GM18858 (cell line): ENCODE data around the gene TAF1B.
"Not testable (repeated sequence)": the region's sequence is repeated elsewhere in the genome, so short reads cannot be mapped to it uniquely, and the experiment has no call there.

ENCODE experiments used
- ATAC-seq: cut with Tn5 transposase; IDR thresholded peaks from one replicate; pipeline ENCODE4 v1.9.1; 2021; ENCODE audit not compliant: unreplicated experiment

TAF1B gene

DNA sequence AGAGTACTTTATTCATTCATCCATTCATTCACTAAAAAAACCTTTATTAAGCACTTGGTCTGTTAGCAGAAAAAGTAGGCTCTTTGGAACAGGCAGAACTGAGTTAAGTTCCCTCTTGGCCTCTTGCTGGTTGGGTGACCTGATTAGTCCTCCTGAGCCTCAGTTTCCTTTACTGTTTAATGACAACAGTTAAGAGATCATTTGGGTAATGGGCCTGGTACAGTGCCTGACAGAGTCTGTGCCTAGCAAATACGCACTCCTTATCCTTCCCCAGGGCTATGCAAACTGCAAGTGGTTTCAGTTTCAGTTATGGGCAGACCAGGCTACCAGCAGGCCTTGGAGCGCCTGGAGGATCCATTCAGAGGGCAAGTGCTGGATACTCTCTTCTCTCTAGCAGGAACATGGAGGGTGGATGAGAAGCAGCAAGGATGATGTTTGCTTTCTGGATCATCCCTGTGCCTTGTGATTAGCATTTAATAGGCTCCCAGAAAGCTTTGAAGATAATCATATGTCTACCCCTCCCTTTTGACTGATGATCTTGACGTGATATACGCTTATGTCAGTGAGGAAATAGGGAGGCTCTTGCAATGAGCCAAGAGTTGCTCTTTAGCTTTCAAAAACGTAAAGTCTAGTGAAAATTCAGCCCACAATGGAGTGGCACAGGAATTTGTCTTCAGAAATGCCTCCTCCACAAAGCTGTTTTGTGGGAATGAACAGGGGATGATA is 12.4 kb upstream of the TAF1B start:
- ATAC-seq, result no peak

DNA sequence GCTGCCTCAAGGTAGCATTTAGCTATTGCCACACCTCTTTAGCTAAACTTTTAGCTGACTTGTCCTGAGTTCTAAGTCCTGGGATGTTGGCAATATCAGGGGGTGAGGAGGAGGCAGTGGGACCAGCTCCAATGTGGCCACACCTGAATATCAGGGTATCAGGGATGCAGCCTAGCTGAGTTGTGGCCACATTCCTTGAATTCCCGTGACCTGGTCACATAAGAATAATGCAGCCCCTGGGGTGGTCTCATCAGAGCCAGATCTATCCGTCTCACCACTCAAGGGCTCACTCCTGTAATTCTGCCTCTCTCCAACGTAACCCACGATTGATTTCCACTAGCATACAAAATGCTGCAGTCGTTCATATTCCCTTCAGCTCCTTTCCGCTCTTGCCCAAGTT is 11.6 kb upstream of the TAF1B start:
- no peak for ATAC-seq

GRCh38 chr2:9832586-9832985 is 10.7 kb upstream of the TAF1B start:
- ATAC-seq, result no peak

DNA sequence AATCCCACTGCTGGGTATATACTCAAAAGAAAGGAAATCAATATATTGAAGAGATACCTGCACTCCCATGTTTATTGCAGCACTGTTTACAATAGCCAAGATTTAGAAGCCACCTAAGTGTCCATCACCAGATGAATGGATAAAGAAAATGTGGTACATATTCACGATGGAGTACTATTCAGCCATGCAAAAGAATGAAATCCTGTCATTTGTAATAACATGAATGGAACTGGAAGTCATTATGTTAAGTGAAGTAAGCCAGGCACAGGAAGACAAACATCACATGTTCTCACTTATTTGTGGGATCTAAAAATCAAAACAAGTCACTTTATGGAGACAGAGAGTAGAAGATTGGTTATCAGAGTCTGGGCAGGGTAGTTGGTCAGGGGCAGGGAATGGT is 8.2 kb upstream of the TAF1B start:
- ATAC-seq, result not testable (repeated sequence)

GRCh38 chr2:9836074-9836473 is 7.2 kb upstream of the TAF1B start:
- ATAC-seq, result no peak

GRCh38 chr2:9836517-9836916 is 6.8 kb upstream of the TAF1B start:
- ATAC-seq, result no peak

DNA sequence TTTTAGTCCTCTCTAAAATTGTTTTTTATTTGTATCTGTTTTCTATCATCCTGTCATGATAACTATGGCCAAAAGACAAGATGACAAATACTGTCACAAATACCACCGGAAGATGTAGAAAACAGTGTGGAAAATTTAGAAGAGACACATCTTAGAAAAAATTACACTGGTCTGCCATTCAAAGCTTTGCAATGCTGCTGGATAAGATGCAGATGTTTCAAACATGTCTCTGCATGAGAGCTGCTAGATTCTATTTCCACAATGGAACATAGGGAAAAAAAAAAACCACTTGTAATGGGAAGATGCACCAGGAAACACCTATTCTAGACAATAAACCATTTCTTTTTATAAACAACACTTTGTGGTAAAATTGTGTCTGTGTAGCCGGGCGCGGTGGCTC is 5.8 kb upstream of the TAF1B start:
- ATAC-seq, result no peak

- no peak for ATAC-seq
Measured at GRCh38 chr2:9838391-9838790, 4.9 kb upstream of the TAF1B start.

DNA sequence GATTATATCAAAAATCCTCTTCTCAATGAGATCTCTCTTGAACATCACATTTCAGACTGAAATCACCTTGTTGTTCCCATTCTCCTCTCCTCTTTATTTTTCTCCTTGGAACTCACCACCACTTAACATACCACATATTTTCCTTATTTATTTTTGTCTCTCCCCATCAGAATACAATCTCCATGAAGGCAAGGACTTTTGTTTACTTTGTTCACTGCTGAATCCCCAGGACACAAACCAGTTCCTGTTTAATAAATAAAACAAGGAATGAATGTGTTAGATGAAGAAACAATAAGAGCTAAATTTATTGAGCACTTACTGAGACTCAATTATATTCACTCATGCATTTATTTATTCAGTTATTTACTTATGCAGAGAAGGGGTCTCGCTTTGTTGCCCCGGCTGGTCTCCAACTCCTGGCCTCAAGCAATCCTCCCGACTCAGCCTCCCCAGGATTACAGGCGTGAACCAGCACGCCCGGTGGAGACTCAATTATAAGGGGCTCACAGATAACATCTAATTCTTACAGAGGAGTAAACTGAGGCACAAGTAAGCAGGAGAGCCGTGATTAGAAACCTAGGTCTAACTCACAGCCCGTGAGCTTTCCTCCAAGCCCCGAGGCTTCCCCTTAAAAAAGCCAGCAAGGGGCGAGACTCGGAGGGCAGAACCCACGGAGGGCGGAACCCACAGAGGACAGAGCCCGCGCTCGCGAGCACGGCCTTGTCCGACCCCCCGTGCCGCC is 616 bp upstream of the TAF1B start:
- ATAC-seq, result no peak

DNA sequence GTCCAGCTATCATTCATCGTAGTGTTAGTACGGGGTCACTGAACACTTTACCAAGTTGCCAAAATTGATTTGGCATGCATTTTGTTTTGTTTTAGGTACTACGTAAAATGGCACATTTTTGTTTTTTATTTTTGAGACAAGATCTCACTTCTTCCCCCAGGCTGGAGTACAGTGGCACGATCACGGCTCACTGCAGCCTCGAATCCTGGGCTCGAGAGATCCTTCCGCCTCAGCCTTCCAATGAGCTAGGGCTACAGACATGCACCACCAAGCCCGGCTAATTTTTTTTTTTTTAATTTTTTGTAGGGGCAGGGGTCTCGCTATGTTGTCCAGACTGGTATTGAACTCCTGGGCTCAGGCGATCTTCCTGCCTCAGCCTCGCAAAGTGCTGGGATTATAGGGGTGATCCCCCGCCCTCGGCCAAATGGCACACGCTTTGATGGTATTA is 786 bp downstream of the TAF1B start:
- no peak for ATAC-seq

DNA sequence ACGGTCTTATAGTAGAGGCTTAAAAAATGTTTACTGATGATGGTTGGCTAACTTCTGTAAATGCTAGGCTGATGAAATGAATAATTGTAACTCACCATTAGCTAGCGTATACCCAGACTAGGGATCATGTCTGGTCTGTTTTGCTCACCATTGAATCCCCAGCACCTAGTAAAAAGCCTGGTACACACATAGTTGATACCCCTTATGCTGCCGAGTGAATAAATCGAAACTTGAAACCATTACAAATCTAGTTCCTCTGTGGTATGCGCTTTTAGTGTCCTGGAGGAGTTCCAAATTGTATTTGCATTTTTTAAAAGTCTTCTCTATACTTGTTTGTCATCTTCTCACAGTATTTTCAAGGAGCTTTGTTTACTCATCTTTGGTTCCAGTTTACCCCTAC is 1.3 kb downstream of the TAF1B start:
- peak; percentile 32 for ATAC-seq

DNA sequence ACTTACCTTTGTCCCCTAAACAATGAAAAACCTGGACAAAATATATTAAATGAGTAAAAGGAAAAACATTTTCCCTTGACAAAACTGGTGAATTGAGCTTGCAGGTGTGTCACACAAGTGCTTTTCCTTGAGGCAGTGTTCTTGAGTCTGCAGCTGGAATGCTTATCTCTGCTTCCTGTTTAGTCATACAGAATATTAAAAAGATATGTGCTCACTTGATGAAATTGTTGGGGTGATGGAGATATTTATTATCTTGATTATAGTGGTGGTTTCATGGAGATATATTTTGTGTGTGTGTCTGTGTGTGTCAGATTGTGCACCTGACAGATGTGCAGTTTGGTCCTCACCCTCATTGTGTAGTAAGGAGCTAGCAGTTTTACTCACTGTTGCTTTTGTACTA is 3.3 kb downstream of the TAF1B start:
- ATAC-seq, result no peak

GRCh38 chr2:9847140-9847539 is 3.9 kb downstream of the TAF1B start:
- no peak for ATAC-seq

- no peak for ATAC-seq
Measured at GRCh38 chr2:9852881-9853280, 9.6 kb downstream of the TAF1B start.

- ATAC-seq, result no peak
Measured at GRCh38 chr2:9857814-9858729, 14.8 kb downstream of the TAF1B start.

- ATAC-seq, result no peak
Measured at GRCh38 chr2:9858730-9859068, 15.4 kb downstream of the TAF1B start.

DNA sequence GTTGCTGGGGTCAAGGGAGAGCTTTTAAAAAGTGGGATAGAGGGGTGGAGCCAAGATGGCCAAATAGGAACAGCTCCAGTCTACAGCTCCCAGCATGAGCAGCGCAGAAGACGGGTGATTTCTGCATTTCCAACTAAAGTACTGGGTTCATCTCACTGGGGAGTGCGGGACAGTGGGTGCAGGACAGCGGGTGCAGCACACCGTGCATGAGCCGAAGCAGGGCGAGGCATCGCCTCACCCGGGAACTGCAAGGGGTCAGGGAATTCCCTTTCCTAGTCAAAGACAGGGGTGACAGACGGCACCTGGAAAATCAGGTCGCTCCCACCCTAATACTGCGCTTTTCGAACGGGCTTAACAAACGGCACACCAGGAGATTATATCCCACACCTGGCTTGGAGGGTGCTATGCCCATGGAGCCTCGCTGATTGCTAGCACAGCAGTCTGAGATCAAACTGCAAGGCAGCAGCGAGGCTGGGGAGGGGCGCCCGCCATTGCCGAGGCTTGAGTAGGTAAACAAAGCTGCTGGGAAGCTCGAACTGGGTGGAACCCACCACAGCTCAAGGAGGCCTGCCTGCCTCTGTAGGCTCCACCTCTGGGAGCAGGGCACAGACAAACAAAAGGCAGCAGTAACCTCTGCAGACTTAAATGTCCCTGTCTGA is 17.8 kb downstream of the TAF1B start:
- ATAC-seq, result not testable (repeated sequence)

- no peak for ATAC-seq
Measured at GRCh38 chr2:9867881-9868280, 24.6 kb downstream of the TAF1B start.

- no peak for ATAC-seq
Measured at GRCh38 chr2:9873337-9873736, 30.1 kb downstream of the TAF1B start.

DNA sequence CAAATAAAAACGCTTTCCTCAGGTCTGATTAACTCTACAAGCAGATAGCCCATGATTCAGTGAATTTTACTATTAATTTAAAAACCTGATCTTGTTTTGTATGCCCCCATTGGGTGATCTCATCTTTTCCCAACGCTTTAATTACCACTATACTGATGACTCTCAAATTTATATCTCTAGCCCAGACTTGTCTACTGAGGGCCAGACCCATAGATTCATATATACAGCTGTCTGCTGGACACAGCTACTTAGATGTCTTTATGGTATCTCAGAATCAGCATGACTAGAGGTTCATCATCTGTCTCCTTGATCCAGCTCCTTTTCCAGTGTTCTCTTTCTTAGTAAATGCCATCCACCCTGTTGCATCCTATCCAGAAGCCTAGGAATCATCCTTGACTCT is 33.8 kb downstream of the TAF1B start:
- ATAC-seq, result no peak

DNA sequence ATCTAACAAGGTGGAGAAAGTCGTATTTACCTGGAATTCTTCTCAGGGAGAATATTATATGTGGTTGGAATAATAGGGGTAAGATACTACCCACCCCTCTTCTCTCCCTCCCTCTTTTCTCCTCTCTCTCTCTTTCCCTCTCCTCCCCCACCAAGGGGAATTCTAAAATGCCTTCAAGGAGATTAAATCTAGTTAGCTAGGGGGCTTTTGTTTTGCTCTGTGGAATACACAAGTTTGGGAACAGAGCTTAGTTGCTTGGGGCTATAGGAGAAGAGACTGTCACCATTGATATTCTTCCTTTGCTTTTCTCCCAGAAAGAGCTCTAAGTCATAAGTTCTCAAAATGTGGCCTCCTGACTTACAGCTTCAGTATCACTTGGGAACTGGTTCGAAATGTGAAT is 34.5 kb downstream of the TAF1B start:
- ATAC-seq, result no peak
